Fibroblast of skin of back (primary cell): ENCODE measurements around the gene MAD1L1.

ENCODE experiments used
- DNase-seq: peaks from one replicate; pipeline ENCODE4 v3.0.0-alpha.2; 2013

MAD1L1 gene

GRCh38 chr7:1948887-1949680, 283.7 kb downstream of the MAD1L1 start:
- DNase-seq = no peak

GRCh38 chr7:1948301-1948796, 284.4 kb downstream of the MAD1L1 start:
- no peak for DNase-seq

- no peak for DNase-seq
These were observed 285.0 kb downstream of the MAD1L1 start for GRCh38 chr7:1947586-1948217.

- DNase-seq = no peak
These were observed 285.8 kb downstream of the MAD1L1 start for GRCh38 chr7:1946773-1947450.

GRCh38 chr7:1946025-1946772, 286.5 kb downstream of the MAD1L1 start:
- no peak for DNase-seq

- no peak for DNase-seq
These were observed 287.2 kb downstream of the MAD1L1 start for GRCh38 chr7:1945558-1945957.

- no peak for DNase-seq
These were observed 288.0 kb downstream of the MAD1L1 start for GRCh38 chr7:1944619-1945210.

- no peak for DNase-seq
These were observed 288.7 kb downstream of the MAD1L1 start for GRCh38 chr7:1943933-1944618.

GRCh38 chr7:1943326-1943725, 289.4 kb downstream of the MAD1L1 start:
- no peak for DNase-seq

GRCh38 chr7:1942941-1943289, 289.8 kb downstream of the MAD1L1 start:
- no peak for DNase-seq

- no peak for DNase-seq
These were observed 290.4 kb downstream of the MAD1L1 start for GRCh38 chr7:1942243-1942940.

- DNase-seq = no peak
These were observed 291.1 kb downstream of the MAD1L1 start for GRCh38 chr7:1941464-1942242.

- no peak for DNase-seq
These were observed 291.9 kb downstream of the MAD1L1 start for GRCh38 chr7:1940863-1941262.

GRCh38 chr7:1940402-1940786, 292.4 kb downstream of the MAD1L1 start:
- peak; percentile 78 for DNase-seq

- DNase-seq = no peak
These were observed 293.0 kb downstream of the MAD1L1 start for GRCh38 chr7:1939434-1940401.

GRCh38 chr7:1938788-1939433, 293.8 kb downstream of the MAD1L1 start:
- no peak for DNase-seq

- no peak for DNase-seq
These were observed 295.5 kb downstream of the MAD1L1 start for GRCh38 chr7:1937252-1937605.

GRCh38 chr7:1936531-1937251, 296.1 kb downstream of the MAD1L1 start:
- DNase-seq = no peak
